ENCODE results near the gene SULT1C3. TPM values are rescaled to one million over a fixed set of nuclear protein-coding genes. Genes with fewer than 3 reads are reported as not detected.

SULT1C3 gene
- total and polyA plus RNA-seq, 2 of the 4 experiments (the other 2 are of a cell fraction), result not detected

DNA sequence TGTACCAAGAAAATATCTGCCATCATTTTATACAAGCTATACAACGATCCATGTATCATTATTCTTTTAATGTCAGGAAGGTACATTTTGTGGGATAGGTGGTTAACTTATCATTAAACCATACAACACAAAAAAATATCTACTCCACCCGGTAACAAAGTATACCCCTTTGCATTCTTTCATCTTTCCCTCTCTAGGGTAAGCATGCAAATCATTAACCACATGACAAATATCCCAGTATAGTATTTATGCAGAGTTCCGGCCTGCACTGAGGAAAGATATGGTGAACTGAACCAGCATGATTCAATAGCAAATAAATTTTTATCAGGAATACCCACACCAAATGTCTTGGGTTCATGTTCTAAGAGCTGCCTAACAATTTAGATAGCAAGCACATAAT, 26.4 kb downstream of the SULT1C3 start:
- no peak overlapping the region for H2AK9ac ChIP-seq (replicated peaks; ENCODE audit: low read depth, low read length, poor library complexity)
- no peak overlapping the region for H3K56ac ChIP-seq (ENCODE audit: extremely low read depth, insufficient read depth, low read length)
- no peak overlapping the region for H3K18ac ChIP-seq (ENCODE audit: low read depth, low read length)
- H4K5ac ChIP-seq (ENCODE audit: low read depth, low read length), result no peak overlapping the region
- H3K14ac ChIP-seq (replicated peaks; ENCODE audit: low read depth, low read length), result no peak overlapping the region
- H3K36me3 ChIP-seq (ENCODE audit: control insufficient read depth, insufficient read depth, low read length), result no peaks in the 10 kb centered on the region
- no peak overlapping the region for H2BK15ac ChIP-seq (ENCODE audit: low read depth, low read length)
- DNase-seq (no peak), ATAC-seq (ENCODE audit: low read depth) (no peak)
- H3K27me3 ChIP-seq (ENCODE audit: control insufficient read depth, insufficient read depth, low read length), result peaks cover 14% of the 10 kb centered on the region
- no peak overlapping the region for H3K4me2 ChIP-seq (ENCODE audit: low read depth, low read length)
- H2BK5ac ChIP-seq (ENCODE audit: low read depth, low read length, poor library complexity, severe bottlenecking), result no peak overlapping the region
- no peak overlapping the region for H4K8ac ChIP-seq (ENCODE audit: low read depth in 2 of 2, low read length in 2 of 2)
- no peaks in the 10 kb centered on the region for H3K79me1 ChIP-seq (ENCODE audit: low read depth in 1 of 2, low read length in 2 of 2)
- in situ Hi-C loops (cut with MboI; ENCODE audit: low sequenced_read_pairs), result no loop called here
- dilution Hi-C loops (cut with HindIII; ENCODE audit: low sequenced_read_pairs, unreplicated experiment), result no loop called here
- no peak overlapping the region for H2BK120ac ChIP-seq (ENCODE audit: low read depth, low read length)
- ChIA-PET POLR2A (ENCODE audit: unreplicated experiment) (no interaction called here), CTCF (no interaction called here)
- no peak overlapping the region for H3K23ac ChIP-seq (ENCODE audit: low read depth, low read length)
- H3K4me3 ChIP-seq (ENCODE audit: insufficient read depth, low read depth, low read length), result no peak overlapping the region
- intact Hi-C loops (cut with micrococcal nuclease), result no loop called here
- H3K4me1 ChIP-seq (ENCODE audit: control insufficient read depth, insufficient read depth, low read length), result peaks cover 16% of the 10 kb centered on the region
- no TSS peak for BruUV-seq (replicated peaks)
- no peak overlapping the region for H2BK20ac ChIP-seq (ENCODE audit: low read depth, low read length)
- TF ChIP-seq POLR2A (IDR thresholded peaks at IDR 0.05; ENCODE audit: low read depth, low read length), result no peak
- TF ChIP-seq FOS (IDR thresholded peaks at IDR 0.05; ENCODE audit: low read depth, low read length), result no peak
- no peak for TF ChIP-seq NFE2L2 (IDR thresholded peaks at IDR 0.05; ENCODE audit: low read depth, low read length)
- no peak for TF ChIP-seq RFX5 (IDR thresholded peaks at IDR 0.05; ENCODE audit: low read depth, low read length)
- TF ChIP-seq BHLHE40 (IDR thresholded peaks at IDR 0.05; ENCODE audit: low read depth, low read length), result no peak
- TF ChIP-seq MAZ (IDR thresholded peaks at IDR 0.05; ENCODE audit: borderline replicate concordance, low read depth, low read length), result no peak
- TF ChIP-seq SMC3 (IDR thresholded peaks at IDR 0.05; ENCODE audit: low read depth, low read length), result no peak
- no peak for TF ChIP-seq MXI1 (IDR thresholded peaks at IDR 0.05; ENCODE audit: borderline replicate concordance, low read depth, low read length)
- TF ChIP-seq MAFK (IDR thresholded peaks at IDR 0.05; ENCODE audit: low read depth, low read length), result no peak
- TF ChIP-seq CHD1 (IDR thresholded peaks at IDR 0.05; ENCODE audit: low read depth, low read length), result no peak
- TF ChIP-seq, protein P1, sequence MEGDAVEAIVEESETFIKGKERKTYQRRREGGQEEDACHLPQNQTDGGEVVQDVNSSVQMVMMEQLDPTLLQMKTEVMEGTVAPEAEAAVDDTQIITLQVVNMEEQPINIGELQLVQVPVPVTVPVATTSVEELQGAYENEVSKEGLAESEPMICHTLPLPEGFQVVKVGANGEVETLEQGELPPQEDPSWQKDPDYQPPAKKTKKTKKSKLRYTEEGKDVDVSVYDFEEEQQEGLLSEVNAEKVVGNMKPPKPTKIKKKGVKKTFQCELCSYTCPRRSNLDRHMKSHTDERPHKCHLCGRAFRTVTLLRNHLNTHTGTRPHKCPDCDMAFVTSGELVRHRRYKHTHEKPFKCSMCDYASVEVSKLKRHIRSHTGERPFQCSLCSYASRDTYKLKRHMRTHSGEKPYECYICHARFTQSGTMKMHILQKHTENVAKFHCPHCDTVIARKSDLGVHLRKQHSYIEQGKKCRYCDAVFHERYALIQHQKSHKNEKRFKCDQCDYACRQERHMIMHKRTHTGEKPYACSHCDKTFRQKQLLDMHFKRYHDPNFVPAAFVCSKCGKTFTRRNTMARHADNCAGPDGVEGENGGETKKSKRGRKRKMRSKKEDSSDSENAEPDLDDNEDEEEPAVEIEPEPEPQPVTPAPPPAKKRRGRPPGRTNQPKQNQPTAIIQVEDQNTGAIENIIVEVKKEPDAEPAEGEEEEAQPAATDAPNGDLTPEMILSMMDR (conservative IDR thresholded peaks at IDR 0.05; ENCODE audit: low read depth, low read length), result no peak
- no peak for TF ChIP-seq RAD21 (IDR thresholded peaks at IDR 0.05; ENCODE audit: low read length)
- no peak for TF ChIP-seq RCOR1 (IDR thresholded peaks at IDR 0.05; ENCODE audit: insufficient replicate concordance, low read length)
- TF ChIP-seq, protein P2, sequence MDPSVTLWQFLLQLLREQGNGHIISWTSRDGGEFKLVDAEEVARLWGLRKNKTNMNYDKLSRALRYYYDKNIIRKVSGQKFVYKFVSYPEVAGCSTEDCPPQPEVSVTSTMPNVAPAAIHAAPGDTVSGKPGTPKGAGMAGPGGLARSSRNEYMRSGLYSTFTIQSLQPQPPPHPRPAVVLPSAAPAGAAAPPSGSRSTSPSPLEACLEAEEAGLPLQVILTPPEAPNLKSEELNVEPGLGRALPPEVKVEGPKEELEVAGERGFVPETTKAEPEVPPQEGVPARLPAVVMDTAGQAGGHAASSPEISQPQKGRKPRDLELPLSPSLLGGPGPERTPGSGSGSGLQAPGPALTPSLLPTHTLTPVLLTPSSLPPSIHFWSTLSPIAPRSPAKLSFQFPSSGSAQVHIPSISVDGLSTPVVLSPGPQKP (IDR thresholded peaks at IDR 0.05; ENCODE audit: borderline replicate concordance, low read depth, low read length), result no peak
- TF ChIP-seq, protein P3, sequence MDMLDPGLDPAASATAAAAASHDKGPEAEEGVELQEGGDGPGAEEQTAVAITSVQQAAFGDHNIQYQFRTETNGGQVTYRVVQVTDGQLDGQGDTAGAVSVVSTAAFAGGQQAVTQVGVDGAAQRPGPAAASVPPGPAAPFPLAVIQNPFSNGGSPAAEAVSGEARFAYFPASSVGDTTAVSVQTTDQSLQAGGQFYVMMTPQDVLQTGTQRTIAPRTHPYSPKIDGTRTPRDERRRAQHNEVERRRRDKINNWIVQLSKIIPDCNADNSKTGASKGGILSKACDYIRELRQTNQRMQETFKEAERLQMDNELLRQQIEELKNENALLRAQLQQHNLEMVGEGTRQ (IDR thresholded peaks at IDR 0.05; ENCODE audit: low read depth, low read length), result no peak
- no peak for TF ChIP-seq CEBPB (IDR thresholded peaks at IDR 0.05; ENCODE audit: low read depth, low read length)
- no peak overlapping the region for H3K4ac ChIP-seq (ENCODE audit: low read depth, low read length)
- no peak overlapping the region for H3K9ac ChIP-seq (ENCODE audit: low read depth, low read length)
- H2AFZ ChIP-seq (replicated peaks; ENCODE audit: low read length, poor library complexity), result no peak overlapping the region
- H3K27ac ChIP-seq (ENCODE audit: insufficient read depth, low read length), result no peak overlapping the region
- H3K9me3 ChIP-seq (ENCODE audit: control insufficient read depth, insufficient read depth, low read length), result no peaks in the 10 kb centered on the region
- no CpG with 5 or more reads among the region's 3 CpGs for WGBS, 2 experiments (ENCODE audit: extremely low coverage in 2 of 2, insufficient read length in 1 of 2)
- H3K9me1 ChIP-seq (ENCODE audit: insufficient read depth, low read length), result peaks cover 8% of the 10 kb centered on the region
- H4K91ac ChIP-seq (ENCODE audit: insufficient read depth, low read depth, low read length), result no peak overlapping the region
- H4K20me1 ChIP-seq (ENCODE audit: insufficient read depth, low read length), result no peaks in the 10 kb centered on the region
- no peak overlapping the region for H2AK5ac ChIP-seq (ENCODE audit: low read depth, low read length)

Data from IMR-90 (cell line).